Esophagus squamous epithelium (tissue), 4 donors: ENCODE measurements around the gene STX10.
"Not testable (repeated sequence)": the region's sequence is repeated elsewhere in the genome, so short reads cannot be mapped to it uniquely, and the experiment has no call there.

Experiments
- CTCF ChIP-seq, 6 experiments: fragments of 450-650 bp in 4 of 6; fragments of 200-600 bp in 2 of 6; sonication (generic) in 2 of 6; IDR thresholded peaks; one replicate each; pipeline ENCODE4 v1.5.1; 2016 to 2019; ENCODE audit warnings: antibody characterized with exemption in 6 of 6, mild to moderate bottlenecking in 4 of 6, moderate library complexity in 4 of 6
- POLR2A ChIP-seq, 4 donors: fragments of 450-650 bp; IDR thresholded peaks; one replicate each; pipeline ENCODE4 v1.6.1; 2017; ENCODE audit warnings: antibody characterized with exemption in 4 of 4, mild to moderate bottlenecking in 4 of 4, moderate library complexity in 3 of 4

- TF ChIP-seq CTCF, POLR2A (IDR thresholded peaks at IDR 0.05): not testable (repeated sequence)
Measured at GRCh38 chr19:13184926-13185325, 34.8 kb upstream of the STX10 start.
